Glomerular visceral epithelial cell (primary cell): ENCODE results near the gene GYG1.
A peak's percentile ranks its signal among the peaks of the same experiment; 100 is the strongest.
"Not testable (repeated sequence)": the region's sequence is repeated elsewhere in the genome, so short reads cannot be mapped to it uniquely, and the experiment has no call there.

Source experiments
- DNase-seq: peaks from one replicate; pipeline ENCODE4 v3.0.0-alpha.2; 2016; ENCODE audit errors: extremely low spot score

The GYG1 gene

GRCh38 chr3:148987551-148987950, 3.8 kb upstream of the GYG1 start:
- not testable (repeated sequence) for DNase-seq

GRCh38 chr3:148990236-148990635, 1.1 kb upstream of the GYG1 start:
- no peak for DNase-seq

DNA sequence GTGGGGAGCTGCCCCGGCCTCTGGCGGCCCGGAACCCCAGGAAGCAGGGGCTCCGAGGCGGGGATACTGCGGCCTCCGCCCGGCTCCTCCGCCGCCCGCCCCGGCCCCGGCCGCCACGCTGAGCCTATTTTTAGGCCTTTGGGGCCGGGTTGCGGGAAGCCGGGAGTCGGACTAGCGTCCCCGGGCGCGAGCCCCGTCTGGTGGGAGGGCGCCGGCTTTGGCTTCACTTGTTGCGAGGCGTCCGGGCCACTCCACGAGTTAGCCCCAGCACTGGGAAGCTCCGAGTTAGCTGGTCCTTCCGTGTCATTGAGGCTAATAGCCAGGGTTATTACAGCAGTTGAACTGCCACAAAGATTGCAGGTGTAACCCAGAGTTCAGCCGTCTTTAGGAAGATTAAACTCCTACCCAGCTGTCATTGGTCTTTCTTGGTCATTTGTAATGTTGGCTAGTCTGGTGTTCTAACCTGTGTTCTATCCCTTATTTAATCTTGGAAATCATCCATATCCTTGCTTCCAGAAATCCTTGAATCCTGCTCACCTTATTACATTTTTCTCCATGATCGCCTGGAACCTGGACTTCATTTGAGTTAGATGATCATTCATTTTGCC, 791 bp downstream of the GYG1 start:
- DNase-seq, result peak; percentile 45

- DNase-seq, result no peak
Observed at GRCh38 chr3:148992635-148993255, 1.4 kb downstream of the GYG1 start.

DNA sequence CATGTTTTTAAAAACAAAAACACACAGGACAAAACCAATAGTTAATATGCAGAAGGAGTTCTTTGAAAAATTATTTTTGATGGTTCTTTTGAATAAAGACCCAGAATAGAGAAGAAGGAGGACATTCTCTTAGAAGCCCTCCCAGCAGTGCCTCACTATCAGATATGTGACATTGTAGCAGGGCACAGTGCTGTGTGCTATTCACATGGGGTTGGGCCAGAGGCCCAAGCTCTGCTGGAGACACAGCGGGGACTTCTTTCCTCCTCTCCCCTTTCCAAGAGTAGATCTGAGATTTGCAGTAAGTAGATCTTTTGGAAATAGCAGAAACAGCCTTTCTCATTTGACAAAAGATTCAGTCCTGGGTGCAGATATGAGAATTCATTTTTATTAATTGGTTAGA, 6.3 kb downstream of the GYG1 start:
- no peak for DNase-seq

DNA sequence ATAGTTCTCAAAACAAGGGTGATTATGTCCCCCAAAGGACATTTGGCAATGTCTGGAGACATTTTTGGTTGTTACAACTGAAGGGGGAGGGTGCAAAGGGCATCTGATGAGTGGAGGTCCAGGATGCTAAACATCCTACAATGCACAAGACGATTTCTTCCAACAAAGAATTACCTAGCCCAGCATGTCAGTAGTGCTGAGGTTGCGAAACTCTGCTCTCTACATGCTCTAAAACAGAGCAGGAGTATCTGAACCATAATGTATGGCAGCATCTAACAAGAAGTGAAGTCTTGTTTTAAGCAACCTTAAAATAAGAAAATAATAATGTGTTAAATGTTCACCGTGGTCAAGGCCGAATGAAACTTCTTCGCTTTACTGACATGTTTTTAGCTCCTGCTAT, 7.0 kb downstream of the GYG1 start:
- no peak for DNase-seq

DNA sequence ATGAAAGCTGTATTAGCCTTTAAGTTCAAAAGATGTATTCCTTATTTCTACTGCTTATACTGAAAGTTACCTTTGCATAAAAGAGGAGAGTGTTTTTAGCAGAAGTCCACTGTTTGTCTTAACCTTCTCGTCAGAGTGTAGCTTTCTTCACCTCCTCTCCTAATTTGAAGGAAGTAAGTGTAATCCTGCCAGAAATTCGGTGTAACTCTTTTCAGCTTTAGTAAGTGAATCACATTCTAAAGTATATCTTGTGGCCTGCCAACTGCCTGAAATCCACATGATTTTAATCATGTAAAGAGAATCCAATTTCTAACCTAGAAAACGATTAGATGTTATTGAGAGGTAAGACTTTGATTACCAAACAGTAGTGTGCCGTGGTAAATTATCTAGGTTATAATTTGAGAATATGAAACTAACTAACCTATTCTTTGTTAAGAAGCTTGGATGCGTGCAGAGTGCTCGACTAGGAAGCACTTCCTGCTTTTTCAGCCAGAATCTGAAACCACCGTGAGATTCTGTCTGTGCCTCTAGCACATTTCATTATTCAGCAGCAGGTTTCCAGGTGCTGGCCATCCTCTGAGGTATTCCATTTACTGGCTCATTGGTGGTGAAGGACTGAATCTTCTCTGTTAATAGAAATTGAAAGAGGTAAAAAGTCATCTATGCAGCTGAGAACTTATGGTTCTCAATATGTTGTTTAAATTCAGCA, 7.5 kb downstream of the GYG1 start:
- no peak for DNase-seq

- no peak for DNase-seq
Observed at GRCh38 chr3:148999806-149000205, 8.5 kb downstream of the GYG1 start.

DNA sequence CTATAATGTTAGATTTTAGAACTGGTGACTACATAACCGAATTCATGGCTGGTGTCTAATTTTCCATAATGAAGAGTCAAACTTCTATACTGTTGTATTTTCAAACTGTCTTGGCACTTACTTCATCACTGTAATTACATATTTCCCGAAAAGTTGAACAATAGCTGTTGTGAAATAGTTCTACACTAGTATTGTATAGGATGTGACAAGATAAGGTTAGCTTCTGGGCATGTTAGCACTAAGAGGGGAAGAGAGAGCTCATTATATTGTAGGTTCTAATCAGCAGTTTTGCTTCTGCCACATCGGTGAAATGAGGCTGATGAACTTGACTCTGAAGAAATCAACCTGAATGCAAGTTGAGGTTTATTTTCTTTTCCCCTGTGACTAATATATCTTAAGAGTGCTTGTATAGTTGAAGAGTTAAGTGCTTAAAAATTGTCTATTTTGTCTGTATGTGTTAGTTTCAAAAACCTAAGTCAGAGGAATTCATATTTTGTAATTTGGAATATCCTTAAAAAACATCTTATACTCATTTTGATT, 8.9 kb downstream of the GYG1 start:
- DNase-seq, result no peak

- no peak for DNase-seq
Observed at GRCh38 chr3:149001727-149002126, 10.4 kb downstream of the GYG1 start.

DNA sequence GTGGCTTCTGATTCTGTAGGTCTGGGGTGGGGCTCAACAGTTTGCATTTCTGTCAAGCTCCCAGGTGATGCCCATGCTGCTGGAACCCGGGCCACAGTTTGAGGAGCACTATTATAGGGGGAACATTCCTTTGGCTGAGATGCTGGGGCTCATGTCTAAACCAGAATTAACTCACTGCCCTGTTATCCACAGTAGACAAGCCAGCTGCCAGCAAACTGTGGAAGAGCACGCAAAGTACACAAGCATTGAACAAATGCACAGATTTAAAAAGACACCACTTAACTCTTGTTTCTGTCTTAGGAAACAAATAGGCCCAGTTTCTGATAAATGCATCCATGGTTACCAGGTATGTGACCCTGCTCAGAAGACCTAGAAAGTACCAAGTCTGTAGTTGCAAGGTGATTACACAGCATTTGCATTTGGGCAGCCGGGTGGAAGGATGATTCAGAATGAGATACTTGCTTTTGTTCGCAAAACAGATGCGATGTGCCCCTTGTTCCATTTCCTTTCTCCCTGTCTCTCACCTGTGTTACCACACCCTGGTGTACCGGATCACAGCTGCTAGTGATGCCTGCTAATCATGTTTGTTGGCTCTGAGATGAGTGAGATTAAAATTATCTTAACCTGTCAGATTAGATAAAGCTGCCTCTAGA, 12.4 kb downstream of the GYG1 start:
- DNase-seq, result peak; percentile 24

DNA sequence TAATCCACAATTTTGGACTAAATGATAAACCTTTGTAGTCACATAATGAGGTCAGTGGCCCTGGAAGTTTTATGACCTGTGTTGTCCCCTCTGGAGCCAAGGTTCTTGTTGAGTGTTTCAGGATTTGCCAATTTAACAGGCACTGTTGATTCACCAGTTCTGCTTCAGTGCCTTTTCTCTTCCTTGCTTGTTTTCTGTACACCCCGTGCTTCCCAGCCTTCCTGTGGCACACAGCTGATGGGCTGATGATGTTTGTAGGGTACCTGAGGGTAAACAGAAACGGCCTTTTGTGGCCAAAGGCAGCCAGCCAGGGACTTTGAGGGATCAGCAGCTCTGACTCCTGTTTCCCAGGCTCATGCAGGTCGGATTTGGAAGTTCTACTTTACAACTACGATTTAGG, 13.3 kb downstream of the GYG1 start:
- peak; percentile 60 for DNase-seq

- no peak for DNase-seq
Observed at GRCh38 chr3:149005416-149005815, 14.1 kb downstream of the GYG1 start.

DNA sequence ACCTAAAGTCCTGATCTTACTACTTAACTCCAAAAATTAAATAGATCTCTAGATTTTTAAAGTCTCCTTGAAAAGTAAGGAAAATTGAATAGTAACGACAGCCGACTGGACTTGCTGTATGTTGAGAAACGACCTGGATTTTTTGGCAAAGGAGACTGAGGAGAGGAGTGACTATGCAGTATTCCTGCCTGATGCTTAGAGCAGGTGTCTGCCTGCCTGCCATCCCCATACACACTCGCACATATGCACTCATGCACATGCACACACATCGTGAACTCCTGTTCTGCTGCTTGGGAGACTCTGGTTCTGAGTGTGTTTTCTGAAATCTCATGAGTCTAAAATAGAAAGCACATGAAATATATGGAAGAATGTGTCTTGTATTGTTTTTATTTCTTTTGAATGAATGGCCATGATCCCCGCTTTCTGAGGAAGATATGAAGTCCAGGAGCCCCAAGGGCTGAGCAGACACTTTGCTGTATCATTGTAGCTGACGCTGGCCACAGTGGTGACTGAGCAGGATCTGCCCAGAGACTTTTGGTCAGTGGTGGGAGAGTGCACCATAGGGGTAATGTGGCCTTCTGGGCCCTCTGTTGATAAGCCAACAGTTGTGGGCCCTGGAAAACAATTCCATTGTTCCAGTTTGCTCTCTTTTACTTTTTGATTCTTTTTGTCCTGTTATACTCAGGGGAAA, 16.4 kb downstream of the GYG1 start:
- no peak for DNase-seq

- peak; percentile 23 for DNase-seq
Observed at GRCh38 chr3:149009732-149010131, 18.4 kb downstream of the GYG1 start.

- DNase-seq, result no peak
Observed at GRCh38 chr3:149010504-149010951, 19.2 kb downstream of the GYG1 start.

DNA sequence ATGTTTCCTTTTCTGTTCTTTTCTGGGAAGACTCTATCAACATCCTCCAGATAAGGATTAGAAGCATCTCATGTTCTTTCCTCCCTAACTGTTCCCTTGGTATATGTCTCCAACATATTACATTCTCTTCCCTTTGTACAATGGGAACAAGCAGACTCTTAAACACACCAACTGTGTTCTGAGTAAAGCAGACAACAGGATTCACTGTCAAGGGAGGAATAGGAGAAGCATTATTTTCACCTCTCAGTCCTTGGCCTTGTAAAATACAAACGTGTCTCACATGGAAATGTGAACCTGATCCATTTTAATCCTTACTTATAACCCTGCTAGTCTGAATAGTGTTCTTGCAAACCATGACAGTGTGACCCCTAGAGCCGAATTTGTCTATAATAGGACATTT, 19.6 kb downstream of the GYG1 start:
- DNase-seq, result no peak

DNA sequence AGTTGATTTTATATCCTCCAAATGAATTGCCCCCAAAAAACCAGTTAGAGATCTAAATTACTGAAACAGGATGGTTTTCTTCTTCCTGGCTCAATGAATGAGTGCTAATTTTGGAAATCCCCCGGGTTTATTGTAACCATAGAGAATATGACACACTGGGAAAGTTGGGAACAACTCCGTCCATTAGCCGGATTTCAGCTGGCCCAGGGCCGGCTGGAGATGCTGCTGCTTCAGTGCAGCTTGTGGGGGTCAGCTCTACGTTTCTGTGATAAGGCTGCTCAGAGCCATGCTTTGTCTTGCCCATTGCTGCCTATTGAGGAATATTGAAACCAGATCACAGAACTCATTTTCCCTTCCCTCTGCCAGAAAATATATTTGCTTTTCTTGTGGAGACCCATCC, 20.3 kb downstream of the GYG1 start:
- DNase-seq, result no peak

DNA sequence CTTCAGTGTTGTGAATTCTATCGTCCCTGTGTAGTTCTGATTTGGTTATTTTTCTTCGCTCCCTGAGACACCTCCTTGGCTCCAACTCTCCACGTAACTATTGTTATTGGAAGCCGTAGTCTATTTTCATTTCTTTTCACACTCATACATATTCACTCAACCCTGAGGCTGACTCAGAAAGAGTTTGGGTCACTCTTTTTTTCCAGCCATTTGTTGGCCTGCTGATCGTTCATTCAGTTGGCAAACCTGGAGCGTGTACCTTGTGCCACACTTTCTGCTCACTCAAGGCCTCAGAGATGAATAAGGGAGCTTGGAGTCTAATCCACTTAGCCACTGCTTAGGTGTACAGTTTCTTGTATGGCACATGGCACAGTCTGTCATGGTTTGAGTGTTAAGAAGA, 22.4 kb downstream of the GYG1 start:
- peak; percentile 29 for DNase-seq

- DNase-seq, result no peak
Observed at GRCh38 chr3:149015393-149015792, 24.1 kb downstream of the GYG1 start.

DNA sequence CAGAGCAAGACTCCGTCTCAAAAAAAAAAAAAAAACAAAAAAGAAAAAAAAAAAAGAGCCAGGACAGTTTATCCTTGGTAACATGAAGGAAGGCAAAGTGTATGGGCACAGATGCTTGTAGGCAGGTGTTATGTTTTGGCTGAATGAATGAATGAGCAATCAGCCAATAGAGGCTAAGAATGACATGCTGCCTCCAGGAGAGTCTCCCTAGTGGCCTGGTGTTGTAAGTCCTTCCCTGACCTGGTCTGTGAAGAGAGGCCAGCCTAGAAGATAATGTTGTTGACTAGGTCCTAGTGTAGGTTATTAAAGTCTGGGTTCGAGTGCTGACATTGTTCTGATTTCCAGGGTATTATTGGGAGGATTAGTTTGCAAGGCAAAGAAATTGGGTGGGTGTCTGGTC, 24.9 kb downstream of the GYG1 start:
- DNase-seq, result no peak
